Panc1 (cell line): ENCODE measurements around the gene LAMB1.

Source experiments
- CTCF ChIP-seq: fragments of 450-650 bp; IDR thresholded peaks from 2 replicates; pipeline ENCODE4 v1.5.1; 2017; ENCODE audit warnings: mild to moderate bottlenecking
- POLR2AphosphoS5 ChIP-seq: IDR thresholded peaks from 2 replicates; pipeline ENCODE4 v1.6.1; 2012; ENCODE audit warnings: mild to moderate bottlenecking, low read depth, low read length, moderate library complexity
- SIN3A ChIP-seq: IDR thresholded peaks from 2 replicates; pipeline ENCODE4 v1.6.1; 2012; ENCODE audit warnings: low read depth, mild to moderate bottlenecking, low read length, moderate library complexity, borderline replicate concordance; ENCODE audit not compliant: insufficient read depth
- TCF7L2 ChIP-seq: IDR thresholded peaks from 2 replicates; pipeline ENCODE4 v1.6.1; 2011; ENCODE audit warnings: mild to moderate bottlenecking, low read depth, low read length, inconsistent platforms

DNA sequence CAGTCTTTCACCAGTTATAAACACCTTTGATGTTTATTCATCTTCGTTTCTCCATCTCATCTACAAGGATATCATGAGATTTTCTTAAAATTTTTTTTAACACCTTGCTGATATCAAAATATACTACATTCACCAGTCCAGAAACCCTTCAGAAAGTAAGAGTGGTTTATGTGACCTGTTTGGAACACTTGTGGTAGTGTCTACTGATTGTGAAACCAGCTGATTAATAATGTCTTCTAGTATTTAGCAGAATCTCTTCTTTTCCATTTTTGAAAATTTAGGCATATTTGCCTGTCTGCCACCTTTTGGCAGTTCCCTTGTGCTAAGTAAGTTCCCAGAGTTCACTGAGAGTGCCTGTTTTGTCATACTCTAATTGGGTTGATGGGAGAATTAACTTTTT, 93.5 kb downstream of the LAMB1 start:
- TF ChIP-seq SIN3A (no peak), TCF7L2 (no peak), CTCF (no peak), POLR2AphosphoS5 (no peak)
